ENCODE data around the gene PRRT3. TPM values are rescaled to one million over a fixed set of nuclear protein-coding genes. Genes with fewer than 3 reads are reported as not detected.

Gene PRRT3
- 1 to 10 TPM; 8.1 to 9.7 TPM for total RNA-seq

- intact Hi-C loops (cut with DNase I, micrococcal nuclease), result loop anchor here (1.0 kb wide), 2 partner anchors 18 to 19 kb away; partner anchors contain the start of gene CRELD1 (in 1 of the 2)
- Mint-ChIP-seq H3K27me3 (no peaks in the 10 kb centered on the region), H3K36me3 (ENCODE audit: low read depth) (no peaks in the 10 kb centered on the region), H3K27ac (peak within 1 kb of the TSS; percentile 40), H3K9me3 (ENCODE audit: low read depth) (no peaks in the 10 kb centered on the region), H3K4me3 (peak within 1 kb of the TSS; percentile 86), H3K4me1 (peaks cover 15% of the 10 kb centered on the region)
- CTCF ChIA-PET, result interaction anchor here (0.6 to 1.6 kb wide), 7 partner anchors 19 to 369 kb away, joined by 3 to 8 read pairs (median 3); partner anchors contain the start of gene CRELD1
- POLR2A ChIA-PET, result interaction anchor here (0.6 to 1.5 kb wide), 4 partner anchors 17 to 123 kb away, joined by 3 to 4 read pairs (median 4); no protein-coding TSS in a partner anchor
- ATAC-seq, result peak; percentile 84
- DNase-seq, result peak; percentile 84
Observed at GRCh38 chr3:9951962-9952805, at the start of gene PRRT3. TSS of gene PRRT3 (minus strand) at chr3:9952408. CDS start at chr3:9950115, 2,293 bp downstream.

- H3K36me3 Mint-ChIP-seq (ENCODE audit: low read depth), result peaks cover 58% of the 10 kb centered on the region
- H3K4me1 Mint-ChIP-seq, result no peaks in the 10 kb centered on the region
- no peak for DNase-seq
- ChIA-PET POLR2A (no interaction called here), CTCF (interaction anchor here (0.6 kb wide), 1 partner anchor 508 kb away, joined by 3 read pairs; no protein-coding TSS in a partner anchor)
- no peak for ATAC-seq
- no peak overlapping the region for H3K4me3 Mint-ChIP-seq
- no peaks in the 10 kb centered on the region for H3K9me3 Mint-ChIP-seq (ENCODE audit: low read depth)
- H3K27me3 Mint-ChIP-seq, result no peaks in the 10 kb centered on the region
- no peak overlapping the region for H3K27ac Mint-ChIP-seq
- intact Hi-C loops (cut with DNase I, micrococcal nuclease), result no loop called here
Observed at GRCh38 chr3:10000686-10001085, 48.5 kb upstream of the PRRT3 start.

- no peak for DNase-seq
- ChIA-PET CTCF (interaction anchor here (0.9 to 1.2 kb wide), 4 partner anchors 11 to 225 kb away, joined by 3 to 4 read pairs (median 4); partner anchors contain the start of gene CAMK1), POLR2A (no interaction called here)
- no peak overlapping the region for H3K27ac Mint-ChIP-seq
- H3K36me3 Mint-ChIP-seq (ENCODE audit: low read depth), result peaks cover 49% of the 10 kb centered on the region
- intact Hi-C loops (cut with DNase I, micrococcal nuclease), result no loop called here
- no peaks in the 10 kb centered on the region for H3K9me3 Mint-ChIP-seq (ENCODE audit: low read depth)
- H3K4me1 Mint-ChIP-seq, result no peaks in the 10 kb centered on the region
- H3K27me3 Mint-ChIP-seq, result no peaks in the 10 kb centered on the region
- no peak for ATAC-seq
- no peak overlapping the region for H3K4me3 Mint-ChIP-seq
Observed at GRCh38 chr3:9994086-9994844, 42.1 kb upstream of the PRRT3 start.

- no peak for DNase-seq
- H3K9me3 Mint-ChIP-seq (ENCODE audit: low read depth), result no peaks in the 10 kb centered on the region
- peak overlapping the region; percentile 94 for H3K4me3 Mint-ChIP-seq
- H3K36me3 Mint-ChIP-seq (ENCODE audit: low read depth), result peaks cover 27% of the 10 kb centered on the region
- ChIA-PET CTCF (interaction anchor here (1.2 to 2.1 kb wide), 3 partner anchors 9 to 54 kb away, joined by 5 to 23 read pairs (median 8); partner anchors contain the start of gene CRELD1), POLR2A (interaction anchor here (0.6 to 2.2 kb wide), 7 partner anchors 9 to 242 kb away, joined by 3 to 16 read pairs (median 4); partner anchors contain the start of genes ARPC4, CRELD1 and FANCD2)
- H3K27me3 Mint-ChIP-seq, result no peaks in the 10 kb centered on the region
- peak overlapping the region; percentile 98 for H3K27ac Mint-ChIP-seq
- H3K4me1 Mint-ChIP-seq, result peaks cover 32% of the 10 kb centered on the region
- peak; percentile 31 for ATAC-seq
- intact Hi-C loops (cut with DNase I, micrococcal nuclease), result loop anchor here (1.0 to 10.0 kb wide), 13 partner anchors 25 to 1023 kb away; partner anchors contain the start of genes CRELD1 (in 2 of the 2), ARPC4 (in 1 of the 2), BRK1 (in 1 of the 2) and BRPF1 (in 1 of the 2)
Observed at GRCh38 chr3:9986230-9986725, 34.1 kb upstream of the PRRT3 start.

DNA sequence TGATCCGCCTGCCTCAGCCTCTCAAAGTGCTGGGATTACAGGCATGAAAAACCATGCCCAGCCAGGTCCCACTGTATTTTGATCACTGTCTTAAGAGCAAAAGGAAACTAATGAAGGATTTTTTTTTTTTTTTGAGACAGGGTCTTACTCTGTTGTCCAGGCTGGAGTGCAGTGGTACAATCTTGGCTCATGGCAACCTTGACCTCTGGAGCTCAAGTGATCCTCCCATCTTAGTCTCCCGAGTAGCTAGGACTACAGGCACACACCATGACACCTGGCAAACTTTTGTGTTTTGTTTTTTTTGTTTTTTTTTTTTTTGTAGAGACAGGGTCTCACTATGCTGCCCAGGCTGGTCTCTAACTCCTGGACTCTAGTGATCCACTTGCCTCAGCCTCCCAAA is 28.0 kb upstream of the PRRT3 start:
- H3K9me3 Mint-ChIP-seq (ENCODE audit: low read depth), result no peaks in the 10 kb centered on the region
- H3K27ac Mint-ChIP-seq, result no peak overlapping the region
- POLR2A ChIA-PET, result no interaction called here
- peaks cover 32% of the 10 kb centered on the region for H3K4me1 Mint-ChIP-seq
- ATAC-seq (no peak), DNase-seq (no peak)
- no peak overlapping the region for H3K4me3 Mint-ChIP-seq
- peaks cover 20% of the 10 kb centered on the region for H3K36me3 Mint-ChIP-seq (ENCODE audit: low read depth)
- no peaks in the 10 kb centered on the region for H3K27me3 Mint-ChIP-seq
- CTCF ChIA-PET, result interaction anchor here (0.6 to 1.0 kb wide), 3 partner anchors 13 to 653 kb away, joined by 3 read pairs; no protein-coding TSS in a partner anchor
- intact Hi-C loops (cut with DNase I, micrococcal nuclease), result loop anchor here in 1 of 2 experiments (10.0 kb wide), 1 partner anchor 245 kb away; no protein-coding TSS in a partner anchor

DNA sequence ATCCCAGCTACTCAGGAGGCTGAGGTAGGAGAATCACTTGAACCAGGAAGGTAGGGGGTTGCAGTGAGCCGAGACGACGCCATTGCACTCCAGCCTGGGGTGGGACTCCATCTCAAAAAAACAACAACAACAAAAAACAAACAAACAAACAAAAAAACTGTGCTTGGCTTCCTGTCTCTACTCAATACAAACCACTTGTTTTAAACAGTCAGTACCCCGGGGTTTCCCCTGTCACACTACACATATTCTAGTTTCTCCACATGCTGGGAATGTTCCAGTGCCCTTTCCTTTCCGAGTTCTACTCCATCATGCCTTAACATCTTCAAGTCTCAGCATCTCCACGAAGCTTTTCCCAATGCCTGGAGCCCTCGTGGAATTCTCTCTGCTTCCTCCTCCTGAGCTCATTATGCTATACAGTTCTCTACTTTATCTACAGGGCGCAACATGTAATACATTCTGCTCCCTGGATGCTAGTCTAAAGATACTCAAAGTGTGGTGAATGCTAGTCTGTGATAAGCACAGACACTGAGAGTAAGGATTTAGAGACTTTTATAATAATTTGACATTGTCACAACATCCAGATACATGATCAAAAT is 26.6 kb upstream of the PRRT3 start:
- Mint-ChIP-seq H3K27ac (peak overlapping the region; percentile 62), H3K27me3 (no peaks in the 10 kb centered on the region), H3K36me3 (ENCODE audit: low read depth) (peaks cover 29% of the 10 kb centered on the region), H3K4me3 (no peak overlapping the region), H3K9me3 (ENCODE audit: low read depth) (no peaks in the 10 kb centered on the region), H3K4me1 (peaks cover 29% of the 10 kb centered on the region)
- DNase-seq, result no peak
- ATAC-seq, result no peak
- intact Hi-C loops (cut with DNase I, micrococcal nuclease), result no loop called here
- POLR2A ChIA-PET, result no interaction called here
- CTCF ChIA-PET, result interaction anchor here (1.0 kb wide), 1 partner anchor 15 kb away, joined by 3 read pairs; no protein-coding TSS in a partner anchor

DNA sequence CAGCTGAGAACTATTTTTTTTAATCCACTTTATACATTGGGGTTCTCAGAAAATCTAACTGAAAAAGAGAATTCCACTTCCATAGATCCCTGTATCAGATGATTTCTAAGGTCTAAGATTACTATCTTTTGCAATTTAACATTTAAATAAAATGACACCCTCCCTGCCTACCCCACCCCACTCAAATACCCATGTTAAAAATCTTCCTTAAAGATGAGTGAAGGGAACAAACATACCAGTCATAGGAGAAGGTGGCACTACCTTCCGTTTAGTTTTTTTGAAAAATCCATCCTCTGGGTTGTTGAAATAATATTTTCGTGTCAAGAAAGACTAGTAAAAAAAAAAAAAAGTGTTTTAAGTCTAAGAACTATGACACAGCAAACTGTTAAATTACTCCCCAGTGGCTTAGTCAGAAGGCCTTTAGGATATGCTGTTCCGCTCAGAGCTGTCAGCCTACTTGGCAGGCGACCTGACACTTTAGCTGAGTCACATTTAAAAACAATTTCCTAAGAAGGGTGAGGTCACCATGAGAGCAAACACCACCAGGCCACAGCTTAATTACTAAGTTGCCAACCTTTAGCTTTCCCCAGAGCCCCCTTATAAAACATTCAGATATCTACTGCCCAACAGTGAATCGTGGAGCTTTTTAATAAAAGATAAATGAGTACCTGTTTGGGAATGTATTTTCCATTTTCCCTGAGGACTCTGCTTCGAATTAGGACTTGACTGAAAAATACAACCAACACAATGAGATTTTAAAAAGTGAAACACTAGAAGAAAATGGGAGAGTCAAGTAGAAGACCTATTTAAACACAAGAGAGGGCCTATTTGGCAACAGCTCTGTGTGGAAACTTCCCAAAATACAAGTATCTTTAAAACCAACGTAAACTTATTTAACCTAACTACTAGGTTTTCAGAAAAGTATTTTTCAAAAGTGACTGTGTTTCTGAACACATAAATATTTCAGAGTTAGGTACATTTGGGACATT is 24.8 kb upstream of the PRRT3 start:
- Mint-ChIP-seq H3K27me3 (no peaks in the 10 kb centered on the region), H3K9me3 (ENCODE audit: low read depth) (no peaks in the 10 kb centered on the region), H3K27ac (peak overlapping the region; percentile 72), H3K4me1 (peaks cover 22% of the 10 kb centered on the region), H3K4me3 (no peak overlapping the region), H3K36me3 (ENCODE audit: low read depth) (peaks cover 35% of the 10 kb centered on the region)
- ATAC-seq, result peak; percentile 94
- intact Hi-C loops (cut with DNase I, micrococcal nuclease), result no loop called here
- peak; percentile 63 for DNase-seq
- POLR2A ChIA-PET, result interaction anchor here (0.6 to 1.0 kb wide), 5 partner anchors 10 to 354 kb away, joined by 3 to 10 read pairs (median 4); partner anchors contain the start of gene EMC3
- CTCF ChIA-PET, result interaction anchor here (0.5 to 1.7 kb wide), 7 partner anchors 9 to 287 kb away, joined by 3 to 8 read pairs (median 4); partner anchors contain the start of gene EMC3

GRCh38 chr3:9970020-9970652 is 17.9 kb upstream of the PRRT3 start:
- Mint-ChIP-seq H3K36me3 (ENCODE audit: low read depth) (peaks cover 30% of the 10 kb centered on the region), H3K27me3 (no peaks in the 10 kb centered on the region), H3K4me1 (no peaks in the 10 kb centered on the region), H3K27ac (no peak overlapping the region), H3K9me3 (ENCODE audit: low read depth) (no peaks in the 10 kb centered on the region), H3K4me3 (no peak overlapping the region)
- ChIA-PET POLR2A (no interaction called here), CTCF (no interaction called here)
- ATAC-seq (no peak), DNase-seq (no peak)
- intact Hi-C loops (cut with DNase I, micrococcal nuclease), result no loop called here

- Mint-ChIP-seq H3K9me3 (ENCODE audit: low read depth) (no peaks in the 10 kb centered on the region), H3K27me3 (no peaks in the 10 kb centered on the region), H3K36me3 (ENCODE audit: low read depth) (peaks cover 28% of the 10 kb centered on the region), H3K4me1 (no peaks in the 10 kb centered on the region), H3K4me3 (no peak overlapping the region), H3K27ac (no peak overlapping the region)
- ChIA-PET CTCF (no interaction called here), POLR2A (no interaction called here)
- ATAC-seq (no peak), DNase-seq (no peak)
- intact Hi-C loops (cut with DNase I, micrococcal nuclease), result no loop called here
Observed at GRCh38 chr3:9969632-9970019, 17.4 kb upstream of the PRRT3 start.

All from activated CD4-positive, alpha-beta T cell treated with anti-CD3 and anti-CD28 coated beads for 36 hours (primary cell).